ENCODE data around the gene BOK.
A peak's percentile ranks its signal among the peaks of the same experiment; 100 is the strongest.

BOK gene

GRCh38 chr2:241539616-241540374 lies 18.8 kb upstream of the BOK start:
- peak; percentile 3 for DNase-seq (ENCODE audit: low spot score)

DNA sequence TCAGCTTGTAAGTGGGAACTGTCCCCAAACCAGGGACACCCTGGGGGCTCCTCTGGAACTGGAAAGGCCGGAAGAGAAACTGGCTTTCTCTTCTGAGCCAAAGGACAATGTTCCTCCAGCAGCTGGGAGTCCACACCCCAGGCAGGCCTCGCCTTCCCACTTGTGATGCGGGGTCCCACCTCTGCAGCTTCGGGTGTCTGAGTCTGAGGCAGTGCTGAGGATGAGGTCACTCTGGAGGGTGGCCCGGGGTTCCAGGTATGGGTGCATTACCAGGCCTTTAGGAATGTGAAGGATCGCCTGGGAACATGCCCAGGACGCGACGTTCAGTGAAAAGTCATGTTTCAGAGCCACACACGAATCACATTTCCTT lies 18.2 kb upstream of the BOK start:
- peak; percentile 27 for DNase-seq (ENCODE audit: low spot score)

DNA sequence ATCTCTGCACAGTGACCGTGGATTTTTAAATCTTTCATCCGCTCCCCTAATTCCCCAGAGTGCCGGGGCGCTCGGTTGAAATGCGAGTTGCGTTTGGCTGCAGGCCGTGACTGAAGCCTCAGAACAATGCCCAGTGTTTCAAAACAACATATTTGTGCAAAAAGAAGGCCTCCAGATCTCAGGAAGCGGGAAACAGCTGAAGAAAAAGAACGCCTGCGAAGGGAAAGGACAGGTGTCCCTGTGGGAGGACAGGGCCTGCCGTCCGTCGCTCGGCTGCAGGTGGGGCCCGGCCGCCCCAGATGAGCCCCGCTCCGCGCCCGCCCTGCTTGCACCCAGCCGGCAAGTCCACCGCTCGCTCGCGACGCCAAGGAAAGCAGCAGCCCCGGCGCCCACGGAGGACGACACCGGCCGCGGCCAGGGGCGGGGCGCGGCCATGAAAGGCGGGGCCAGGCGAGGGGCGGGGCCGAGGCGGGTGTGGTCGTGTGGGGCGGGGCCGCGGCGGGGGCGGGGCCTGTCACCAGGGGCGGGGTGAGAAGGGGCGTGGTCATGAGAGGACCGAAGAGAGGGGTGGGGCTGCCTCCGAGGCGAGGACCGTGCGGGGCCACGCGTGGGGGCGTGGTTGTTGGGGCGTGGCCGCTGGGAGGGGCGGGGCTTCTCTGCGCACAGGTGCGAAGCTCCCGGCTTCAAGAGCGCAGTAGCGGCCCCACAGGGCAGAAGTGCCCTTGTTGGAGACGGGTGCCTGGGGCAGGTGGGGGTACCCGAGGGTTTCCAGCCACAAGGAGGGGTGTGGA lies 17.6 kb upstream of the BOK start:
- DNase-seq (ENCODE audit: low spot score): peak; percentile 95

DNA sequence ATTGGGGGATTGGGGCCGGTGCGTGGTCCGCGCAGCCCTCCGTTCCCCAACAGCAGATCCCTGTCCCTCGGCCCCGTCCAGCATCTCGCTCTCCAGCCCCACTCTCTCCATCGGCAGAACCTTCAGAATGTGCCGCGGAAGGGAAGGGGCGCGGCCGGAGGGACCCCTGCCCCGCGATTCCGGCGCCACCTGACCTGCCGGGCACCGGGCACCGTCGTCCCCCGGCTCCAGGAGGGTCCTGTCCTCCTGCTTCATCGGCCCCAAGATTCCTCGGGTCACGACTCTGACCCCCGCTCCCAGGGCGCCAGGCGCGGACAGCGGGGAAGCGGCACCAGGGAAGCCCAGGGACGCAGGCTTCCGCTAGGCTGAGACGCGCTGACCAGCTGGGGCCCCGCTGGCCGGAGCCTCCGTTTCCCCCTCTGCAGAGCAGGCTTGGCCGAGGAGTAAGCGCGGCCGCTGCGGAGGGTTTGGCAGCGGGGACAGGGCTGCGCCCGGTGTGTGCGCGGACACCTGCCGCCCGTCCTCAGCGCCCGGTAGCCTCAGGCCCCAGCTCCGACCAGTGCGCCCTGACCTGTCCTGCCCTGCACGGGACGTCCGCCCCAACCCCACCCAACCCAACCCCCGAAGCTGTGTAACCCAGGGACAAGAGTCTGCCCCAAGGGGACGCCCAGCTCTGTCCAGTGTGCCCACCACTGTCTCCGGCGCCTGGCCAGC lies 16.8 kb upstream of the BOK start:
- peak; percentile 11 for DNase-seq (ENCODE audit: low spot score)

DNA sequence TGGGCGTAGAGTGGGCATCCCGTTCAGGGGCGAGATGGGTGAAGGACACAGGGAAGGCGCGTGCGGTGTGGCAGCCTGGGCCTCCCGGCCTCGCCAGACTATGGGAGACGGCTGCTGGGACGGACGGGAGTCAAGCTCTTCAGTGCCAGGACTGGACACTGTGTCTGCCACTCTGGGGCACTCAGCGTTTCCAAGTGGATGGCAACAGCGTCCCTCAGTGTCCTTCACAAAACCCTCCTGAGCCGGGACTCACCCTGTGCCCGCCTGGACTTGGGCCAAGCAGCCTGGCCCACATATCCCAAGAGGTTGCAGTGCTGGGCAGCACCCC lies 16.3 kb upstream of the BOK start:
- peak; percentile 3 for DNase-seq (ENCODE audit: low spot score)

DNA sequence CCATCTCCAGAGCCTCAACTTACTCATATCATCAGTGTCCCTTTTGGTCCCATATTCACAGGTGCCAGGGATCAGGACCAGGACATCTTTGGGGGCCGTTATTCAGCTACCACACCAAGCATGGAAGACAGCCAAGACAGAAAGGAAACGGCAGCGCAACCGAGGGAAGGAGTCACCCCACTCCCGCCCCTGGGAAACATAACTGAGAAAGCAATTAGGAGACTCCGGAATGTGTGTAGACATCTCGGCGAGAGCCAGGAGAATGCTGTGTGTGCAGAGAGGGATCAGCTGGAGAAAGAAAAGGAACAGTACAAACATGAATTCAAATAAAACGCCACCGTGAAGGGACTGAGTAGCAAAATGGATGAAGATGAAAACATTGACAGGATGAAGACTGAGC lies 13.4 kb upstream of the BOK start:
- DNase-seq (ENCODE audit: low spot score): peak; percentile 68

- DNase-seq (ENCODE audit: low spot score): no peak
These were observed 12.7 kb upstream of the BOK start for GRCh38 chr2:241545523-241546473.

- DNase-seq (ENCODE audit: low spot score): peak; percentile 88
These were observed 11.6 kb upstream of the BOK start for GRCh38 chr2:241546771-241547498.

GRCh38 chr2:241547781-241548450 lies 10.6 kb upstream of the BOK start:
- DNase-seq (ENCODE audit: low spot score): peak; percentile 9

DNA sequence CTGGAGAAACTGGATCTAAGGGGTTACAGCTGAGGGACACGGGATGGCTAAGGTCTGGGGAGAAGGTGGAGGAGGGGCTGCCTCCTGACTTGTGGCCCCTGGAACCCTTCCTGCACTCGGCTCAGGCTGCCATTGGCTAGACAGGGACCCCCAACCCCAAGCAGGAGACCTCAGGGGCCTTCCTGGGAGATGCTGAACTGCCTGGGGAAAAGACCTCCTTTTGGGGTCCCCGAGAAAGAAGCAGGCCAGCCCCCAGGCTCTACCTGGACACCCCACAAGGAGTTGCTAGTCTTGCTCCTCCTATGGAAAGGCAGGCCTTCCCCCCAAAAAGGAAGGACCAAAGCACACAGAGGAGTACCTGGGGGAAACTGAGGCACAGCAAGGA lies 10.1 kb upstream of the BOK start:
- DNase-seq (ENCODE audit: low spot score): no peak

- no peak for DNase-seq (ENCODE audit: low spot score)
These were observed 7.6 kb upstream of the BOK start for GRCh38 chr2:241550616-241551580.

DNA sequence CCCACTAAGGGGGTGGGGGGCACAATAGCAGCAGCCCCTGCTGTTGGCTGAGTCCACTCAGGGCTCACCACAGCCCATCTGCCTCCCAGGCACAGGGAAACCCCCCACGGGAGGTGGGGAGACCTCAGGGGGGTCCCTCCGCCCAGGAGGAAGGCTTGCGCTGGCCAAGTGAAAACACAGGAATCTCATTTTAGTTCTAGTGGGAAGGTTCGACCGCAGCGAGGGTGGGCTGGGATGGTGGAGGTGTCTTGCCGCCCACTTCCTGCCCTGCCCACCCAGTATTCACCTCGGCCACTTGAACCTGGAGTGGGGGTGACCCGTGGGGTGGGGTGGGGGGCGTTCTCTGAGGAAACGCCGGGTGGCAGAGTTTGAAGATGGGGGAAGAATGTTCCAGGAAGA lies 6.9 kb upstream of the BOK start:
- no peak for DNase-seq (ENCODE audit: low spot score)

DNA sequence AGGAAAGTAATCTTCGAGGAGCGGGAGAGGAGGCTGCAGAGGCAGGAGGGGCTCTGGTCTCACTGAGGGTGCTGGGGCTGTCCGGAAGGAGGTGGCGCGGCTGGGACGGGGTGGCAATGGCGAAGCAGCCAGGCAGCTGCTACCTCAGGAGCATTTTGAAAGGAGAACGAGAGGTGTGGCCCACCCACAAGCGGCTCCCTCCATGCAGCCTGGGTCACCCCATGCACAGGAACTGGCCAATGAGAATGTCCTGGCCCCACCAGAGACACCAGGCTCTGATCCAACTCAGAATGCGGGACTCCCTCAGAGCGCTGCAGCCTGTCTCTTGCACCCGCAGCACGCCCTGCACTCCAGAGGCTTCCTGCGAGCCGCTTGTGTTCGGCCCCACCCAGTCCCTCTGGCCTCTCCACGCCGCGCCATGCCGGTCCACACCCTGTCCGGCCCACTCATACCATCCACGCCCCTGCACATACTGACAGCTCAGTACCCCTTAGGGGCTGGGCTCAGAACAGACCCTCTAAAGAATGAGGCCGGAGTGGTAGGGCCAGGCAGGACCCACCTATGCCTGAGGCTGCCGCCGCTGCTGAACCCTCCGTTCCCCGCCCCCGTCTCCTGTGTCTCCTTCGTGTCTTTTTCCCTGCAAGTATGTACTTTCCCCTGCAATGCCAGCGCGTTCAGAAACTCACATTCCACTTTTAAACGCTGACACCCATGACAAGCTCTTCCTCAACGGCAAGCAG lies 6.4 kb upstream of the BOK start:
- DNase-seq (ENCODE audit: low spot score): no peak

GRCh38 chr2:241553512-241553830 lies 5.1 kb upstream of the BOK start:
- no peak for DNase-seq (ENCODE audit: low spot score)

GRCh38 chr2:241553981-241554380 lies 4.6 kb upstream of the BOK start:
- no peak for DNase-seq (ENCODE audit: low spot score)

DNA sequence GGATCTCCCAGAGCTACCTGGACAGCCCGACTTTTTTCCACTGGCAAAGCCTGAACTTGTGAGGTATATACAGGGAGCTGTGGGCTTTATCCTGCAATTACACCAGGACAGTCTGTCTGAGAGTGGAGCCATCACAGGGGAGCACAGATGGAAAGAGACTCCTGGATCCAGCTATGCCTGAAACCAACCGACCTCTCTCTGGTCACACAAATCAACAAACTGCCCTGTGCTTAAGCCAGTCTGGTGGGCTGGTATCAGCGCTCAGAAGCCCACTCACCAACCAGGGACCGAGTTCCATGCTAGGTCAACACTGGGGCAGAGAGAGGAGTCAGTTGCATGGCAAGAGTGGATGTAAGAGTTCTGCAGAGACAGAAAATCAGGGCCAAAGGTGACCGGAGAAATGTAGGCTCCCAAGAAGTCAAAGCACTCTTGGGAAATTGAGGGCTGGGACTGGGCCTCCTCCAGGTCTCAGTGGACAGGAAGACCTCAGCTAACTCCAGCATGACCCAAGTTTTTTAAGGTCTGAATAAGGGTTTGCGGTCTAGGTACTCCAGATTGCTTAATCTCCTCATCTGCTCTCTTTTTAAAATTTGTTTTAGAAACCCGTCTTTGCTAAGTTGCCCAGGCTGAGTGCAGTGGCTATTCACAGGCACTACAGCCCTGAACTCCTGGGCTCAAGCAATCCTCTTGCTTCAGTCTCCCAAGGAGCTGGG lies 3.8 kb upstream of the BOK start:
- DNase-seq (ENCODE audit: low spot score): no peak

DNA sequence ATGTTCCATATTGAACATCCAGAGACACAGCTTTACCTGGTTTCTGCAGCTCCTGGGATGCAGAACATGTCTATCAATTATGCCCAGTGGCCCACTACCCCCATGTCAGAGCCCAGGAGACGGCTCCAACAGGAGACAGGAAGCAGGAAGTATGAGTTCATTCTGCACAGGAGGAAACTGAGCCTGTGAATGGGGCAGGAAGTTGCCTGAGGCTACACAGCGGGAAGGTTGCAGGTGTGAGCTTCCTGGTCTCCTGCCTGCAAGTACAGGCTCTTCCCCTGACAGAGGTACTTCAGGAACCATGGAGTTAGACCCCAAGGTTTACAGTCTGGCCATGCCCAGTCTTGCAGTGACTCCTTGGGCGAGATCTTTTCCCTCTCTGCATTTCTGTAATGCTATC lies 2.8 kb upstream of the BOK start:
- DNase-seq (ENCODE audit: low spot score): no peak

GRCh38 chr2:241556746-241557145 lies 1.8 kb upstream of the BOK start:
- no peak for DNase-seq (ENCODE audit: low spot score)
